ENCODE data around the gene FKBP6.

DNA sequence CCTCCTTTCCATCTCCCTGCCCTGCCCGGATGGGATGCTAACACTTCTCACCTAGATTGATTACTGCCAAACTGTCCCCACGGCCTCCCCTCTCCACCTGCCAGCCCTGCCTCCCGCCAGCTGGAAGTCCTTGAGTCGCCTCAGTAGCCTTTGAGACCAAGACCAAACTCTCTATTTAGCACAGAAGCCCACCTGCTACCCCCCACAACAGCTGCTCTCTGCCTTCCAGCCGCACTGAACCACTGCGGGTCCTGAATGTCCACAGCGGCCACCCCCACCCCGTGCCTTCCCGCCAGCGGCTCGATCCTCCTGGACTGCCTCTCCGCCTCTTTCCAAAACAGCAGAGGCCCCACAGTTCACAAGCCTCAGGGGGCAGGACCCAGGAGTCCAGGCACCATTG is 39.0 kb downstream of the FKBP6 start:
- TF ChIP-seq, protein P1, sequence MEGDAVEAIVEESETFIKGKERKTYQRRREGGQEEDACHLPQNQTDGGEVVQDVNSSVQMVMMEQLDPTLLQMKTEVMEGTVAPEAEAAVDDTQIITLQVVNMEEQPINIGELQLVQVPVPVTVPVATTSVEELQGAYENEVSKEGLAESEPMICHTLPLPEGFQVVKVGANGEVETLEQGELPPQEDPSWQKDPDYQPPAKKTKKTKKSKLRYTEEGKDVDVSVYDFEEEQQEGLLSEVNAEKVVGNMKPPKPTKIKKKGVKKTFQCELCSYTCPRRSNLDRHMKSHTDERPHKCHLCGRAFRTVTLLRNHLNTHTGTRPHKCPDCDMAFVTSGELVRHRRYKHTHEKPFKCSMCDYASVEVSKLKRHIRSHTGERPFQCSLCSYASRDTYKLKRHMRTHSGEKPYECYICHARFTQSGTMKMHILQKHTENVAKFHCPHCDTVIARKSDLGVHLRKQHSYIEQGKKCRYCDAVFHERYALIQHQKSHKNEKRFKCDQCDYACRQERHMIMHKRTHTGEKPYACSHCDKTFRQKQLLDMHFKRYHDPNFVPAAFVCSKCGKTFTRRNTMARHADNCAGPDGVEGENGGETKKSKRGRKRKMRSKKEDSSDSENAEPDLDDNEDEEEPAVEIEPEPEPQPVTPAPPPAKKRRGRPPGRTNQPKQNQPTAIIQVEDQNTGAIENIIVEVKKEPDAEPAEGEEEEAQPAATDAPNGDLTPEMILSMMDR (conservative IDR thresholded peaks at IDR 0.05 in 1 of 2, IDR thresholded peaks at IDR 0.05 in 1 of 2; ENCODE audit: extremely low read depth in 1 of 2, insufficient read depth in 1 of 2, low read depth in 1 of 2, low read length in 2 of 2) = no peak
- no peak for TF ChIP-seq EZH2 (IDR thresholded peaks at IDR 0.05; ENCODE audit: borderline replicate concordance, low read length)

Measured in mammary epithelial cell (primary cell).